Fibroblast of lung (primary cell): ENCODE results near the gene RELCH.

Source experiments
- EZH2 ChIP-seq: IDR thresholded peaks from 2 replicates; pipeline ENCODE4 v1.5.1; 2012; ENCODE audit warnings: low read length, control low read depth, mild to moderate bottlenecking; ENCODE audit errors: missing control alignments
- TF ChIP-seq, protein P1 (sequence below), 2 donors: IDR thresholded peaks in 1 of 2; conservative IDR thresholded peaks in 1 of 2; 1 replicate in 1 of 2; 2 replicates in 1 of 2; pipeline ENCODE4 v1.5.1; 2011 to 2012; ENCODE audit warnings: low read length in 2 of 2, control low read depth in 1 of 2, inconsistent platforms in 1 of 2, low read depth in 1 of 2, mild to moderate bottlenecking in 1 of 2

DNA sequence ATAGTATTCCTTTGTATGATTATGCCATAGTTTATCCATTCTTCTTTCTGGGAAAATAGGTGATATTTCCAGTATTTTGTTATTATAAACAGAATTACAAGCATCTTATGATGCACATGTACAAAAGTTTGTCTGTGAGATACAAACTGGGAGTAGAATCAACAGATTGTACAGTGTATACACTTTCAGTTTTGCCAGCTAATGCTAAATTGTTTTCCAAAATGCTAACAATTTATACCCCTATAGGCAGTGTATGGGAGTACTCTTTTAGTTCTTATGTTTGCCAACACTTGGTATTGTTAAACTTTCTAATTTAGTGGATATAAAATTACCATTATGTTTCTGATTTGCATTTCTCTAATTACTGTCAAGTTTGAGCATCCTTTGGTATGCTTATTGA lies 107.0 kb downstream of the RELCH start:
- TF ChIP-seq, protein P1, sequence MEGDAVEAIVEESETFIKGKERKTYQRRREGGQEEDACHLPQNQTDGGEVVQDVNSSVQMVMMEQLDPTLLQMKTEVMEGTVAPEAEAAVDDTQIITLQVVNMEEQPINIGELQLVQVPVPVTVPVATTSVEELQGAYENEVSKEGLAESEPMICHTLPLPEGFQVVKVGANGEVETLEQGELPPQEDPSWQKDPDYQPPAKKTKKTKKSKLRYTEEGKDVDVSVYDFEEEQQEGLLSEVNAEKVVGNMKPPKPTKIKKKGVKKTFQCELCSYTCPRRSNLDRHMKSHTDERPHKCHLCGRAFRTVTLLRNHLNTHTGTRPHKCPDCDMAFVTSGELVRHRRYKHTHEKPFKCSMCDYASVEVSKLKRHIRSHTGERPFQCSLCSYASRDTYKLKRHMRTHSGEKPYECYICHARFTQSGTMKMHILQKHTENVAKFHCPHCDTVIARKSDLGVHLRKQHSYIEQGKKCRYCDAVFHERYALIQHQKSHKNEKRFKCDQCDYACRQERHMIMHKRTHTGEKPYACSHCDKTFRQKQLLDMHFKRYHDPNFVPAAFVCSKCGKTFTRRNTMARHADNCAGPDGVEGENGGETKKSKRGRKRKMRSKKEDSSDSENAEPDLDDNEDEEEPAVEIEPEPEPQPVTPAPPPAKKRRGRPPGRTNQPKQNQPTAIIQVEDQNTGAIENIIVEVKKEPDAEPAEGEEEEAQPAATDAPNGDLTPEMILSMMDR (conservative IDR thresholded peaks at IDR 0.05 in 1 of 2, IDR thresholded peaks at IDR 0.05 in 1 of 2; ENCODE audit: low read depth in 1 of 2, low read length in 2 of 2), result no peak
- TF ChIP-seq EZH2, result no peak
